Stimulated activated naive CD4-positive, alpha-beta T cell (primary cell): ENCODE results near the gene PAX7.

Source experiments
- DNase-seq, 6 experiments: peaks; one replicate each; lab custom pipeline; 2025; lab: John Stamatoyannopoulos, UW

The PAX7 gene

GRCh38 chr1:18795002-18795689 is 164.5 kb downstream of the PAX7 start:
- DNase-seq: no peak

- DNase-seq: no peak
Observed at GRCh38 chr1:18796950-18797349, 166.3 kb downstream of the PAX7 start.
